T-helper 2 cell treated with Interferon-gamma antibody and Interleukin-4, amounts not matched to agents 5 μg/mL and 100 μg/mL, for 36 hours (primary cell): Measurements from ENCODE around the gene PLPP7.

Experiments used
- DNase-seq: peaks from one replicate; pipeline ENCODE4 v3.0.0; 2021; ENCODE audit warnings: low spot score
- H3K27ac Mint-ChIP-seq: one replicate; pipeline ENCODE4 v1.8.0; 2021; ENCODE audit warnings: mild to moderate bottlenecking, mixed read lengths
- H3K27me3 Mint-ChIP-seq: one replicate; pipeline ENCODE4 v1.8.0; 2021; ENCODE audit warnings: low read depth, mixed read lengths
- H3K36me3 Mint-ChIP-seq: one replicate; pipeline ENCODE4 v1.8.0; 2021; ENCODE audit warnings: low read depth, mixed read lengths
- H3K4me1 Mint-ChIP-seq: one replicate; pipeline ENCODE4 v1.8.0; 2021; ENCODE audit warnings: low read depth, mixed read lengths
- H3K4me3 Mint-ChIP-seq: one replicate; pipeline ENCODE4 v1.8.0; 2022; ENCODE audit warnings: mild to moderate bottlenecking, moderate library complexity, mixed read lengths
- H3K9me3 Mint-ChIP-seq: one replicate; pipeline ENCODE4 v1.8.0; 2021; ENCODE audit warnings: mixed read lengths

Gene PLPP7

DNA sequence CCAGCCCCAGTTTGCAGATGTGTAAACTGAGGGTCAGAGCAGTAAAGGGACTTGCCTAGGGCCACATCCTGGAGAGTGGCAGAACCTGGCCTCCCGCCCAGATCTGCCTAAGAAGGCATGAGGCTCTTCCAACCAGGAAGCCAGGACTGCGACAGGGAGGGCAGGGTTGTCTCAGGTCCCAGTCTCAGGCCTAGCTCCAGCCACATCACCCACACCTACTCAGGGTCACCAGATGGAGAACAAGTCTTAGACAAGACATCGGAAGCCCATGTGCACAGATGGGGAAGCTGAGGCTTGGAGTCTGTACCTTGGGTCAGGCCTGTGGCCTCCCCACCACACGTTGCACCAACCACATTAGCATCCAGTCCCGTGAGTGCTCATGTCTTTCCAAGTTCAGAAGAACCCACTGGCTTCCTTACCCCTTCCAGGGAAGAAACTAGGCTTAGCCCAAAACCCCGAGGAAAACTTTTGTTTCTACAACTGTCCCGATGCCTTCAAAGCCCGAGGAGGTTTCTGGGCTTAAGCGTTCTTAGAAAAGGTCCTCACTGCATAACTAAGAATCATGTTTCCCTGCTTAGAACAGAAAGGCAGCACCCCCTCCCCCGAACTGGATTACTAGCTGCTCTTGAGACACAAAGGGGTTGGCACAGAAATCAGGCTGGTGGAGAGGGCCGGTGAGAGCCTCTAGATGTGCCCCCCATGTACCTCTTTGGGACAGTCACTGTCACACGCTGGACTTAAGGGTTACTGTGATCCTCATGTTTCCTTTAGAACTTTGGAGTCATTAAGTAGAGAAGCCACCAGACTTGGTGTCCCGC, 15.5 kb upstream of the PLPP7 start:
- no peak for DNase-seq

DNA sequence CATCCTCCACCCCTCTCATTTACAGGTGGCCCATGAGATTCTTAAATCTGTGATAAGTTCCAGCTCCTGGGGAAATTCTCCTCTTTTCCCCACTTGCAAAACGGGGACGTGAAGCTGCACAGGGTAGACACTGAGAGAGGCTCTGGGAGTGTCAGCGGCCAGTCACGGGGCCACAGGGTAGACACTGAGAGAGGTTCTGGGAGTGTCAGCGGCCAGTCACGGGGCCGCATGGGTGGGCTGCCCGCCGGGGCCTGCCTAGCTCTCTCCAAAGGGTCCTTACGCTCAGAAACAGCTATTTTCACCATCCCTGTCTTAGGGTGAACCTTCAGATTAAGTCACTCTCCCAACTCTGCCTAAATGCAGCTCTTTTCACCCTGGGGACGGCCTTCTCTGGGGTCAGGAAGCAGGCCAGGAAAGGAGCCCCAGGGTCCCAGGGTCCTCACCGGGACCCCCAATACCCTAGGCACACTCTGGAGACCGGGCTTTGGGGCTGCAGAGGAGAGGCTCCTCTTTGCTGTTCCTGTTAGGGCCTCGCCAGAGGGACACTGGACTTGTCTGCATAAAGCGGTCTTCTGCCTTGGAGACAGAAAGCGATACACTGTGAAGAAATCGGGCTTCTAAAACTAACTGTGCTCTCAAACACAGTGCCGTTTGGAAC, 14.7 kb upstream of the PLPP7 start:
- peaks cover 62% of the 10 kb centered on the region for H3K36me3 Mint-ChIP-seq
- H3K4me1 Mint-ChIP-seq, result peaks cover 40% of the 10 kb centered on the region
- peak overlapping the region; percentile 89 for H3K4me3 Mint-ChIP-seq
- no peaks in the 10 kb centered on the region for H3K27me3 Mint-ChIP-seq
- DNase-seq, result no peak
- no peaks in the 10 kb centered on the region for H3K9me3 Mint-ChIP-seq
- peak overlapping the region; percentile 96 for H3K27ac Mint-ChIP-seq

More for the DNA sequence above, 15.5 kb upstream of the PLPP7 start:
- Mint-ChIP-seq H3K4me1 (peaks cover 43% of the 10 kb centered on the region), H3K9me3 (no peaks in the 10 kb centered on the region), H3K36me3 (peaks cover 64% of the 10 kb centered on the region), H3K27me3 (no peaks in the 10 kb centered on the region), H3K4me3 (peak overlapping the region; percentile 89), H3K27ac (peak overlapping the region; percentile 96)

DNA sequence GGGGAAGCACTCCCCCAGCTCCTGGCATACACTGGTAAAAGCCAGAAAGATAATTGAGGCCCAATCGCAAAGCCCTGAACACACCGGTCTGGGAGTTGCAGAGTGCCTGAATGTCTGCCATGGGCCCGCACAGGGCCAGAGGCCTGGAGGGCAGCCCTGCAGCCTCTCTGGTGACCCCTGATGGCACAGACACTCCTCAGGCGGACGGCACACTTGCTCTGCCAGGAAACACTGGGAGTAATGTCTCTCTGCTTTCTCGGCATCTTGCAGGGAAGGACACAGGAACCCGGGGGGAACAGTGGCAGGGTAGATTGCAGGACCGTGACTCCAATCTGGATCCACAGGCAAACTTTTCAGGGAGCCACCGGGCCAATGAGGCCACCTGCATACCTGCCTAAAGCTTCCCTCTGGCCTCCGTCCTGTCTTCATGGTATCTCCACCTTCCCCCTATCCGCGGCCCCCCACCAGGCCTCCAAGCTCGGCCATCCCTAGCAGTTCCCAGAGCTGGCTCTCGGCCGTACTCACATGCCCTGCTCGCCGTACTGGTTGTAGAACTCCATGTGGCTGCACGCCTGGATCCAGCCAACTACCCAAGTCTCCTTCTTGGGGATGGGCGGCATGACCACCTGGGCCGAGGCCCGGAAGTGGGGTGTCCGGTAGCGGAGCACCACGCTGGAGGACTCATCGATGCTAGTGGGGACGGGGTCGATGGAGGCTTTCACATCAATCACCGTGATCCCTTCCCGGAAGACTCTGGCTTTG, 14.0 kb upstream of the PLPP7 start:
- peak overlapping the region; percentile 89 for H3K4me3 Mint-ChIP-seq
- H3K9me3 Mint-ChIP-seq, result no peaks in the 10 kb centered on the region
- H3K27me3 Mint-ChIP-seq, result no peaks in the 10 kb centered on the region
- H3K27ac Mint-ChIP-seq, result peak overlapping the region; percentile 96
- H3K36me3 Mint-ChIP-seq, result peaks cover 56% of the 10 kb centered on the region
- H3K4me1 Mint-ChIP-seq, result peaks cover 36% of the 10 kb centered on the region
- DNase-seq, result peak; percentile 46

DNA sequence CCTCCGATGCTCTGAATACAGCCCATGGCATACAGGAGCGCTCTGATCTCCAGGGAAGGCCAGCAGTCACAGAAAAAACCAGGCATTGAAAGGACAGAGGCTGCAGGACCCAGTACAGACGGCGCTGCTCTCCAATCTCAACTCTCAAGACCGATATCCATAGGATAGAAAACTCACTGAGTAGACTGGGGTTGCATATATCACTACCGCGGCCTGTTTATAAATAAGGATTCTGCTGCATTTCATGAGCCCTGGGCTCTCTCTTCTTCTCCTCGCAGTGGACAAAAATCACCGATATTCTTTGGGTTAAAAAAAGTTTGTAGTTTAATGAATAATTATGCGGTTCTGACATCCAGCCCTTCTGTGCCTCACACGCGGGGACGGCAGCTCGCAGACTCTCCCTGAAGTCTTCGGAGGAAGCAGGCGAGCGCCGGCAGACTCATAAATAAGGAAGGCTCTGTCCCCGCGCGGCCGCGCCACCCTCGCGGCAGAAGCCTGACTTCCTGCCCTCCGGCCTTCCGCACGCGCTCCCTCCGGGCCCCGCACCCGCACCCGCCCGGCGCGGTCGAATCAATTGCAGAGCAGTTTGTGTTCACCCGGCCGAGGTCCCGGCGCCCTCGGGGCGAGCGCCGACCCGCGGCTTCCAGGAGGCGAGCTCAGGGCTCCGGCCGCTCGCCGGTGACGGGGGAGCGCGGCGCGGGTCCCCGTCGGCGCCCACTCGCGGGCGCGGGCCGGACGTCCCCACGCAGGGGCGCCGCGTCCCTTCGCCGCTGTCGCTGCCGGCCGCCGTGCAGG, 13.2 kb upstream of the PLPP7 start, which contains the start of gene FAM78A:
FAM78A (minus strand) TSS at position 417 of the 795 bp plus-strand sequence; CDS start at position 86, 331 bp downstream.
- peak; percentile 49 for DNase-seq
- peak within 1 kb of the TSS; percentile 96 for H3K27ac Mint-ChIP-seq
- H3K36me3 Mint-ChIP-seq, result peaks cover 48% of the 10 kb centered on the region

DNA sequence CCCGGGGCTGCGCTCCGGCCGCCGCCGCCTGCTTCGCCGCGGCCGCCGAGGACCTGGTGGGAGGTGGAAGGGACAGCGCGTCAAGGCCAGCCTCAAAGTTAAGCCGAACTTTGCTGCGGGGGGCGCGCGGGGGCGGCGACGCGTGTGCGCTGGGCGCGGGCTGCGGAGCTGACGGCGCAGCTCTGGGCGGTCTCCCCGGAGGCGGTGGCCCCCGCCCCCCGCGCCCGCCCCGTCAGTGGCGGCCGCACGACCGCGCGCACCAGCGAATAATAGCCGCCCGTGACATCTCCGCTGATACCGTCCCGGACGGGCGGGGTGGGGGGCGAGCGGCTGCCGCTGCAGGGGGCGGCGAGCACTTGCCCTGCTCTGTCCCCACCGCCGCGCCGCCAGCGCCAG, 12.6 kb upstream of the PLPP7 start:
- peaks cover 9% of the 10 kb centered on the region for H3K27me3 Mint-ChIP-seq
- H3K4me3 Mint-ChIP-seq, result peak overlapping the region; percentile 29
- H3K36me3 Mint-ChIP-seq, result peaks cover 42% of the 10 kb centered on the region
- peaks cover 26% of the 10 kb centered on the region for H3K4me1 Mint-ChIP-seq
- DNase-seq, result peak; percentile 35
- H3K9me3 Mint-ChIP-seq, result no peaks in the 10 kb centered on the region
- no peak overlapping the region for H3K27ac Mint-ChIP-seq

More for the DNA sequence above, 13.2 kb upstream of the PLPP7 start, which contains the start of gene FAM78A:
- peak within 1 kb of the TSS; percentile 89 for H3K4me3 Mint-ChIP-seq
- H3K4me1 Mint-ChIP-seq, result peaks cover 30% of the 10 kb centered on the region
- H3K27me3 Mint-ChIP-seq, result peaks cover 4% of the 10 kb centered on the region
- no peaks in the 10 kb centered on the region for H3K9me3 Mint-ChIP-seq

DNA sequence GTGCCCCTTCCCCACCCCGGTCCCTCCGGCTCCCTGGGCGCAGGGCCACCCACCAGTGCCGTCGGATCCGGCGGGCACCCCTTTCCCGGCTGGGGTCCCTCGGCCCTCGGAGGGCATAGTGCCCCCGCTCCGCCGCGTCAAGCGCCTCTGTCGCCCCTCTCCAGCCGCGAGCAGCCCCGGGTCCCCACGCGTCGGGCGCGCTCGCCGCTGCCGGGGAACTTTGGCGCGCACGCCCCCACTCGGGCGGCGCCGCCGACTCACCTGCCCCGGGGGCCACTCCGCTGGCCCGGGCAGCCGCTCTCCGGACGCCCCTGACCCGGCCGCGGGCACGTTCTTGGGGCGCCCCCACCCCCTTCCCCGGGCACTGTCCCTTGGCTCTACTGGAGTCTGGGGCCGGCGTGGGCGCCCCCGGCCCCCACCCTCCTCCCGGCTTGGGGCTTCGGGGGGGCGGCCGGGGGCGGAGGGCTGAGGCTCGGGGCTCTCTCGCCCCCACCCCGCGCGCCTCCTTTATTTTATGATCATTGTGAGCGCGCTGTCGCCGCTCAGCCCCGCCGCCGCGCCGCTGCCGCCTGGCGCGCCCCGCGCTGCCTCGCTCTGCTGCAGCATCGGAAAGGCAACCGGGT, 12.1 kb upstream of the PLPP7 start:
- peak overlapping the region; percentile 29 for H3K4me3 Mint-ChIP-seq
- H3K36me3 Mint-ChIP-seq, result peaks cover 37% of the 10 kb centered on the region
- H3K27ac Mint-ChIP-seq, result no peak overlapping the region
- peak; percentile 30 for DNase-seq
- peaks cover 26% of the 10 kb centered on the region for H3K4me1 Mint-ChIP-seq
- H3K27me3 Mint-ChIP-seq, result peaks cover 14% of the 10 kb centered on the region
- no peaks in the 10 kb centered on the region for H3K9me3 Mint-ChIP-seq

DNA sequence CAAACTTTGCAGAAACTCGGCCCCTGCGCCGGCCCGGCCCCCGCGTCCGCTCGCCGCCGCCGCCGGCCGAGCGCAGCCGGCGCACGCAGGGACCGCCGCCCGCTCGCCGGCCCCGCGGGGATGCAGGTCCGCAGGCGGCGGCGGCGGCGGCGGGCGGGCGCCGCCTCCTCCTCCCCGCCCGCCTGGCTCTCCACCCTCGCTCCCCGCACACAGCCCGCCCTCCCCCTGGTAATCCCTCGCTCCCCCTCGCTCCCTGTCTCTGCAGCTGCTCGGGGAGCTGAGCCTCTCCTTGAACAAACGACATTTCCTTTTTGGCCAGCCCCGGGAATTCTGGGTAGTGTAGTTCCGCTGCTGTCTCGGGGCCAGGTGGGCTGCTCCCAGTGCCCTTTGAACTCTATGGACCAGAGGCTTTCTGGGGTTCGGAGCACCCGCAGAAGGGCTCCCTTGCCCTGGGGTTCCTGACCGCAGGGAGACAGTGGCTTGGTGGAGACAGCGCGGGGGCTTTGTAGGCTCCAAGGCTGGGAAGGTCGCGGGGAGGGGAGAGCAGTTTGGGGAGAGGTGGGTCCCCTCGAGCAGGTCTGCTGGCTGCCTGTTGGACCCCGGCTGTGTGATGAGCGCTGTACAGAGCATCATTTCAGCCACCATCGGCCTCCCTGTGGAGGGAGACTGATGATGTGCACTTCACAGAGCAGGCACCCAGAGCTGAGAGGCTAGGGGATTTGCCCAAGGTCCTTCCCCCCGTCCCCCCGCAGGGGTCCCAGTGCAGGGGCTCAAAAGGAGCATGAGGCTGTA, 11.4 kb upstream of the PLPP7 start:
- peak overlapping the region; percentile 89 for H3K4me3 Mint-ChIP-seq
- H3K9me3 Mint-ChIP-seq, result no peaks in the 10 kb centered on the region
- H3K27me3 Mint-ChIP-seq, result peaks cover 15% of the 10 kb centered on the region
- H3K36me3 Mint-ChIP-seq, result peaks cover 33% of the 10 kb centered on the region
- peak overlapping the region; percentile 94 for H3K27ac Mint-ChIP-seq
- H3K4me1 Mint-ChIP-seq, result peaks cover 23% of the 10 kb centered on the region
- DNase-seq, result peak; percentile 71

DNA sequence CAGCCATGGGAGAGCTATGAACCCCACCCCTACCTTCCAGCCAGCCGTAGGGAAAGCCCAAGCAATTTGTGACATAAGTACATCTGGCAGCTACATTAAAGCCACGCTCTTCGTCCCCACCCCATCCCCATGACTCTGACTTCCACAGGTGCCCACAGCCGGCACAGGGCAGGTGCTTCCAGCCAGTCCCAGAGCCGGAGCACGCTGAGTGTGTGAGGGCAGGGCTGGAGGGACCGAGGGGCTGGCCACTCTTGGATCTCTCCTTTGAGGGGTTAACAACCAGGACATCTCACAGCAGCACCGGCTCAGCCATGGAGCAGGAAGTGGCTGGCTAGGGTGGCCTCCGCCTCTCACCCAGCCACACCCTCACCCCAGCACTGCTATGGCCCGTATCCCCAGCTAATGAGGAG, 10.8 kb upstream of the PLPP7 start:
- no peak for DNase-seq
- Mint-ChIP-seq H3K9me3 (no peaks in the 10 kb centered on the region), H3K27ac (peak overlapping the region; percentile 94), H3K4me1 (peaks cover 21% of the 10 kb centered on the region), H3K36me3 (peaks cover 27% of the 10 kb centered on the region), H3K4me3 (peak overlapping the region; percentile 89), H3K27me3 (peaks cover 21% of the 10 kb centered on the region)

DNA sequence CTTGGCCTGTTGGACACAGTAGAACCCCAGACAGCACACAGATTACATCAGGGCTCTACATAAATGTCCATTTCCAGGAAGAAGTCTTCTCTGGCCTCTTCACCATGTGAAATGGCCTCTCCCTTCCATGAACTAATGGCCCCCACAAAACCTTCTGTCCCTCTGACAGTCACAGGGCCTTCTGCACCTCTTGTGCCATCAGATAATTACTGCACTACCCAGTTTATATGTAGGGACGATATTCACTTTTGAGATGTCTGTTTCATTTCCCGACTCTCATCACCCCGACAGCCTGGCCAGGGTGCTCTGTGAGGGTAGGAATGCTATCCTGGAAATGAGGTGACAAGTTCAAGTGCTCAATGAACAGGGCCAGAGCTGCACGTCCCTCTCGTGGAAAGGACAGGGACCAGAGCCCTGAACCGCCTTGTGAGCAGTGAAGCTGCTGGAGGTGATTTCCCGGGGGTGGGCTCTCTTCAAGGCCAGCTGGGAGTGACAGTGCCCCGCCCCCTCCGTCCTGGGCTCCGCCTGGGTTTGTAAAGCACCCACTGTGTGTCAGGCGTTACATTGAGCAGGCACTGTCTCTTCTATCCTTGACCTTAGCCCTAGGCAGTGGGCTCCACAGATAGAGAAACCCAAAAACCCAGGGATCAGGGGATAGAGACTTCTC, 10.2 kb upstream of the PLPP7 start:
- H3K4me3 Mint-ChIP-seq, result peak overlapping the region; percentile 89

DNA sequence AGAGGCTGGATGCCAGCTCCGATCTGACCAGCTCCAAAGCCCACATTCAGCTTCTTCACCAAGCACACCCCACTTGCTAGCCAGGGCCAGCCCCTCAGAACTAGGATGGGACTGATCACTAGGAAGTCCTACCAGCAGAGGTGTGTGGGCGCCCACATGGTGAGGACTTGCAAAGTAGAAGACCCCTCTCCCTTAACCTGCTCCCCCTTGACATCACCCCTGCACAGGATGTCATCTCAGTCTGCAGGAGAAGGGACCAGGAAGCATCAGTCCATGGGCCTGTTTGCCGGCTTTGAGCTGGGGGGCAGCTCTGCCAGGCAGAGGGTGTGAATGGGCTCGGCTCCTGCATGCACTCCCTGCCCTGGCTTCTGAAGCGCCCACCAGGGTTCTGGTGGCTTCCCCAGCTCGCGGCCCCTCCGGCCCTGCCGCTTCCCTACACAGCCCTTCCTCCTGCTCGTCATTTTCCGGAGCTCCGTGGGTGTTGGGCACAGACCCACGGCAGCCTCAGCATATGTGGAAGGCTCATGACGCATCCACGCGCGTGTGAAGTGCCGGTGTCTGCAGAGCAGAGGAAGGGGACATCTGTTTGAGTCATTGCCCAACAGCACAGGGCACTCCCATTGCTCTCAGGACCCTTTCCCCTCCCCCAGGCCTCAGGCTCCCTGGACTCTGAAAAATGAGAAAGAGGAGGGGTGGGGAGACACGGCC, 9.5 kb upstream of the PLPP7 start:
- H3K27ac Mint-ChIP-seq, result no peak overlapping the region
- H3K4me1 Mint-ChIP-seq, result peaks cover 21% of the 10 kb centered on the region
- H3K9me3 Mint-ChIP-seq, result no peaks in the 10 kb centered on the region

More for the DNA sequence above, 10.2 kb upstream of the PLPP7 start:
- Mint-ChIP-seq H3K9me3 (no peaks in the 10 kb centered on the region), H3K27me3 (peaks cover 27% of the 10 kb centered on the region), H3K36me3 (peaks cover 21% of the 10 kb centered on the region), H3K4me1 (peaks cover 21% of the 10 kb centered on the region), H3K27ac (peak overlapping the region; percentile 94)
- DNase-seq, result no peak

DNA sequence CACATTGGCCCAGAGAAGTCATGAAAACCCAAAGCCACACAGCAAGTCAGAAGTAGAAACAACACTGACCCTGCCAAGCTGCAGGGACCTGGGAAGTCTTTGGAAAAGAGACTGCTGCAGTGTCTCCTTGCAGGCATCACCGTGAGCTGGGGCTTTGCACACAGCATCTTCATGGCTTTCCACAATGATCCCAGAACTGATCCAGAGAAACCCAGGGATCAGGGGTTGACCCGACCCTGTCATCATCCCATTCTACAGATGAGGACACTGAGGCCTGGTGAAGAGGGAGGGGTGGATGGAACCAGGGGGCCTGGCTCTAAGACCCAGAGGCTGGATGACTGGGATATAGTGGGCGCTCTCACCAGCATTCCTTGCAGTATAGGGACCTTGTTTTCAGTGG, 8.9 kb upstream of the PLPP7 start:
- DNase-seq, result no peak
- peaks cover 31% of the 10 kb centered on the region for H3K27me3 Mint-ChIP-seq
- H3K4me1 Mint-ChIP-seq, result peaks cover 21% of the 10 kb centered on the region
- no peaks in the 10 kb centered on the region for H3K9me3 Mint-ChIP-seq
- H3K27ac Mint-ChIP-seq, result no peak overlapping the region
- H3K36me3 Mint-ChIP-seq, result peaks cover 7% of the 10 kb centered on the region
- no peak overlapping the region for H3K4me3 Mint-ChIP-seq

More for the DNA sequence above, 9.5 kb upstream of the PLPP7 start:
- Mint-ChIP-seq H3K27me3 (peaks cover 31% of the 10 kb centered on the region), H3K4me3 (no peak overlapping the region), H3K36me3 (peaks cover 14% of the 10 kb centered on the region)
- DNase-seq, result no peak
